Measurements from ENCODE around the gene PGGT1B.

DNA sequence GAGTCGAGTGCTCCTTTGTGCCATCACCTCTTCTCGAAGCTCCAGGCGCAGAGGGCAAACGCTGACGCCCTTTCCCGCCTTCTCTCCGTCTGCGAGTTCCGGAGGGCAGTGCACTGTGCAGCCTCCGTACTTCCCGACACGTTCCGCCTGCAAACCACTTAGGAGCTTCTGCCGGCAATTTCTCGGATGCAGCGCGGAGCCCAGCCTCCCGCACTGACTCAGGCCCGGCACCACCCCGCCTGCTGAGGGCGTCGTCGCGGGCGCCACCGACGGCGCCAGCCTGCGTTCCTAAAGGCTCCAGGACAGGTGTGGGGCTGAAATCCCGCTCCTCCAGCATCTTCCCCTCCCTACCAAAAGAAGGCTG is 83.7 kb downstream of the PGGT1B start:
- TF ChIP-seq EGR1 (IDR thresholded peaks at IDR 0.05) = no peak
- TF ChIP-seq EP300 (IDR thresholded peaks at IDR 0.05; ENCODE audit: borderline replicate concordance) = no peak
- TF ChIP-seq, protein P1, sequence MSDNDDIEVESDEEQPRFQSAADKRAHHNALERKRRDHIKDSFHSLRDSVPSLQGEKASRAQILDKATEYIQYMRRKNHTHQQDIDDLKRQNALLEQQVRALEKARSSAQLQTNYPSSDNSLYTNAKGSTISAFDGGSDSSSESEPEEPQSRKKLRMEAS (IDR thresholded peaks at IDR 0.05) = no peak
- TF ChIP-seq, protein P2, sequence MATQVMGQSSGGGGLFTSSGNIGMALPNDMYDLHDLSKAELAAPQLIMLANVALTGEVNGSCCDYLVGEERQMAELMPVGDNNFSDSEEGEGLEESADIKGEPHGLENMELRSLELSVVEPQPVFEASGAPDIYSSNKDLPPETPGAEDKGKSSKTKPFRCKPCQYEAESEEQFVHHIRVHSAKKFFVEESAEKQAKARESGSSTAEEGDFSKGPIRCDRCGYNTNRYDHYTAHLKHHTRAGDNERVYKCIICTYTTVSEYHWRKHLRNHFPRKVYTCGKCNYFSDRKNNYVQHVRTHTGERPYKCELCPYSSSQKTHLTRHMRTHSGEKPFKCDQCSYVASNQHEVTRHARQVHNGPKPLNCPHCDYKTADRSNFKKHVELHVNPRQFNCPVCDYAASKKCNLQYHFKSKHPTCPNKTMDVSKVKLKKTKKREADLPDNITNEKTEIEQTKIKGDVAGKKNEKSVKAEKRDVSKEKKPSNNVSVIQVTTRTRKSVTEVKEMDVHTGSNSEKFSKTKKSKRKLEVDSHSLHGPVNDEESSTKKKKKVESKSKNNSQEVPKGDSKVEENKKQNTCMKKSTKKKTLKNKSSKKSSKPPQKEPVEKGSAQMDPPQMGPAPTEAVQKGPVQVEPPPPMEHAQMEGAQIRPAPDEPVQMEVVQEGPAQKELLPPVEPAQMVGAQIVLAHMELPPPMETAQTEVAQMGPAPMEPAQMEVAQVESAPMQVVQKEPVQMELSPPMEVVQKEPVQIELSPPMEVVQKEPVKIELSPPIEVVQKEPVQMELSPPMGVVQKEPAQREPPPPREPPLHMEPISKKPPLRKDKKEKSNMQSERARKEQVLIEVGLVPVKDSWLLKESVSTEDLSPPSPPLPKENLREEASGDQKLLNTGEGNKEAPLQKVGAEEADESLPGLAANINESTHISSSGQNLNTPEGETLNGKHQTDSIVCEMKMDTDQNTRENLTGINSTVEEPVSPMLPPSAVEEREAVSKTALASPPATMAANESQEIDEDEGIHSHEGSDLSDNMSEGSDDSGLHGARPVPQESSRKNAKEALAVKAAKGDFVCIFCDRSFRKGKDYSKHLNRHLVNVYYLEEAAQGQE (IDR thresholded peaks at IDR 0.05; ENCODE audit: low read depth) = no peak
- TF ChIP-seq RAD21 (IDR thresholded peaks at IDR 0.05; ENCODE audit: low read depth) = no peak
- no peak for TF ChIP-seq FOXM1 (IDR thresholded peaks at IDR 0.05; ENCODE audit: borderline replicate concordance, low read depth)
- no peak for TF ChIP-seq NFIC (IDR thresholded peaks at IDR 0.05)
- TF ChIP-seq TCF12 (IDR thresholded peaks at IDR 0.05; ENCODE audit: low read depth) = no peak

All from Ishikawa (cell line).